ENCODE results near the gene AKAP12.

The AKAP12 gene

GRCh38 chr6:151239603-151240035, at the start of gene AKAP12:
TSS of gene AKAP12 (plus strand) at chr6:151239967. CDS start at chr6:151240563, 596 bp downstream.
- no peak for DNase-seq

DNA sequence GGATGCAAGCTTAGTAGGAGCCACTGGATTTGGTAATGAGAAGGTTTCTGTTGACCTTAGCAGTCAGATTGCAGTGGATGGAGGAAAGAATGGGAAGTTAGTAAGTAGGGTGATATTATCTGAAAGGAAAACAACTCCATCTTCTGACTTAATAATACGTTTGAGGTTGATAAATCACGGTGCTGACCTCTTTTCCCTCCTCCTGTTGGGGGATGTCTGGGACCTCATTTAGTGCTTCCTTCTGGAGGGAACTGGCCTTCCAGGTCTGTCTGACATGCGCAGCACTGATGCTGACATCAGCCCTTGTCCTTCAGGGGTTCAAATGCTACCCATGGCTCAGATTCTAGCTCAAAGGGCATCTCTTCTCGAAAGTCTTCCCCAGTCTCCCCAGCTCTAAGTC, 48.2 kb upstream of the AKAP12 start:
- no peak for DNase-seq

GRCh38 chr6:151196555-151196954, 43.2 kb upstream of the AKAP12 start:
- no peak for DNase-seq

DNA sequence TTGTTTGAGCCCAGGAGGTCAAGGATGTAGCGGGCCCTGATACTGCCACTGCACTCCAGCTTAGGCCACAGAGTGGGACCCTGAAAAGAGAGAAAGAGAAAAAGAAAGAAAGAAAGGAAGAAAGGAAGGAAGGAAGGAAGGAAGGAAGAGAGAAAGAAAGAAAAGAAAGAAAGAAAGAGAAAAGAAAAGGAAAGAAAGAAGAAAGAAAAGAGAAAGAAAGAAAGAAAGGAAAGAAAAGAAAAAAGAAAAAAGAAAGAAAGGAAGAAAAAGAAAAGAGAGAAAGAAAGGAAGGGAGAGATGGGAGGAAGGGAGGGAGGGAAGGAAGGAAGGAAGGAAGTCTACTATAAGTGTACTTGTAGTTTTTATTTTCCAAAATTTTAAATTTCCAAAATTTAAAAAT, 42.2 kb upstream of the AKAP12 start:
- no peak for DNase-seq

GRCh38 chr6:151199991-151200390, 39.8 kb upstream of the AKAP12 start:
- no peak for DNase-seq

GRCh38 chr6:151205721-151206600, 33.8 kb upstream of the AKAP12 start:
- no peak for DNase-seq

- DNase-seq: no peak
These were observed 32.1 kb upstream of the AKAP12 start for GRCh38 chr6:151207674-151208073.

DNA sequence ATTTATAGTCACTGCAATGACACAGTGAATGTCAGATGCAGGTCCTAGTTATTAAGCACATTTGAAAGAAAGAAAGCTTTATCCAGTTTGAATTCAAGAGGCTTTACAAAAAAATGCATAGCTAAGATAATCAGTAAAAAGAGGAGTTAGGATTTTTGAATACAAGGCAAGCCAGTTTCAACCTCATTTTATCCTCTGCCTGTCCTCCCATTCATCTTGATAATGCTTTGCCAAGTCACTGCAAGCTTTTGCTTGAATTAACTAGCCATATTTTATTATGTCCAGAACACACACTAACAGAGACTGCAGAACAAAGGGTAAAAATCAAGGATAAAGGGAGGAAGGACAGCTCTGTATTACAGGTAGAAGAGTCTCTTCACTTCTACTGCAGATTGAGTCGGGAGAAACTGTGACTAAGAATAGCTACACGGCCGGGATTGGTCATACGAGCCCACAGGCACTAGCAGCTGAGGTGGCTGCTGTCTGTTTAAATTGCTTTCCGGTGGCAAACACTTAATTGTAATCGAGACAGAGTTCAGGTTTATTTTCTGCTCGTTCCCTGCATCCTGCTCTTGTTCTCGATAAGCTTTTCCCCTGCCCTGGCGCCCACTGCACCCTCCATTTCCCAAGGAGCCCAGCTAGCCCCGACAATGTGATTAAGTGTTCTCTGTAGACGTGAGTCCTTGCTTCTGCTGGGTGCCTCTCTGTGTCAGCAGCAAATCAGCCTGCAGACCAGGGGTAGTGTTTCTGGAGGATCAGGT, 30.5 kb upstream of the AKAP12 start:
- no peak for DNase-seq

GRCh38 chr6:151211075-151211474, 28.7 kb upstream of the AKAP12 start:
- no peak for DNase-seq

DNA sequence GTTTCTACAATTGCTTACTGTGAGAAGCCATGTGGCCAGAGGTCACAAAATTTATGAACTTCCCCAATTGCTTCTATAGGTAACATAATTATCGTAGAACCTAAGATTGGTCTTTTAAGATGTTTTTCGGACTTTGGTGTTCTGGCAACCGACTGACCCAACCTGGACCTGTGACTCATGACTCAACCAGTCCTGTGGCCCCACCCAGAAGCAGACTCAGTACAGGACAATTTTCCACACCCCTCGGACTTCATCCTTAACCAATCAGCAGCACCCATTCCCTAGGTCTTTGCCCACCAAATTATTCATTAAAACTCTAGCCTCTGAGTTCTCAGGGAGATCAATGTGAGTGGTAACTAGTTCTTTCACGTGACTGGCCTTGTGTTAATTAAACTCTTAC, 26.4 kb upstream of the AKAP12 start:
- no peak for DNase-seq

GRCh38 chr6:151215999-151216398, 23.8 kb upstream of the AKAP12 start:
- no peak for DNase-seq

GRCh38 chr6:151216804-151217203, 23.0 kb upstream of the AKAP12 start:
- no peak for DNase-seq

GRCh38 chr6:151219192-151219591, 20.6 kb upstream of the AKAP12 start:
- DNase-seq: no peak

DNA sequence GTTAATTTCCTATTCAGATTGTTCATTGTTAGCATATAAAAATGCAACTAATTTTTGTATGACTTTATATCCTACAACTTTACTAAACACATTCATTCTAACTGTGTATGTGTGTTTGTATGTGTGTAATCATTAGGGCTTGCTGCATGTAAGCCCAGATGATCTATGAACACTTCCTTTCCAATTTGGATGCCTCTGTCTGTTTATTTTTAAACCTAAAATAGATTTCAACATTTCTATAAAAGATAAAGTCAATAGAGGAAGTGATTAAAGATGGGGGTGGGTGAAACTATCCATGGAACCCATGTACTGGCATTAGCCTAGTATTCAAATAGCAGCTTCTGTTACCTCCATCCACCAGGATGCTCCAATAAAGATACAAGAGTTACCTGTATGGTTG, 15.7 kb upstream of the AKAP12 start:
- DNase-seq: no peak

DNA sequence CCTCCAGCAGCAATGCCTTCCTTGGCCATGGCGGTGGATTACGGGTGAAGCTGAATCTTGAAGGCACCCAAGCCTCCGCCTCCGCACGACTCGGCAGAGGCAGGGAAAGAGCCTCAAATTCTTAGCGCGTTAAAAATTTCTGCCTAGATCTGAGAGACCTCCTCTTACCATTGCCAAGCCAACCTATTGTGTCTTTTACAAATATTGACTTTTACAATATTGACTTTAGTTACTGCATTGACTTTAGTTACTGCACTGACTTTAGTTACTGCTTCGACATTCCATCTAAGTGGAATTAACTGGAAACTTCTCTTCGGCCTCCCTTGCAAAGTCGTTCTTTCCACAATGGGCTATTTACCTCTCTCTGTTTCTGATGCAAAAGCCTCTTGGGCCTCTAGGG, 13.8 kb upstream of the AKAP12 start:
- DNase-seq: no peak

DNA sequence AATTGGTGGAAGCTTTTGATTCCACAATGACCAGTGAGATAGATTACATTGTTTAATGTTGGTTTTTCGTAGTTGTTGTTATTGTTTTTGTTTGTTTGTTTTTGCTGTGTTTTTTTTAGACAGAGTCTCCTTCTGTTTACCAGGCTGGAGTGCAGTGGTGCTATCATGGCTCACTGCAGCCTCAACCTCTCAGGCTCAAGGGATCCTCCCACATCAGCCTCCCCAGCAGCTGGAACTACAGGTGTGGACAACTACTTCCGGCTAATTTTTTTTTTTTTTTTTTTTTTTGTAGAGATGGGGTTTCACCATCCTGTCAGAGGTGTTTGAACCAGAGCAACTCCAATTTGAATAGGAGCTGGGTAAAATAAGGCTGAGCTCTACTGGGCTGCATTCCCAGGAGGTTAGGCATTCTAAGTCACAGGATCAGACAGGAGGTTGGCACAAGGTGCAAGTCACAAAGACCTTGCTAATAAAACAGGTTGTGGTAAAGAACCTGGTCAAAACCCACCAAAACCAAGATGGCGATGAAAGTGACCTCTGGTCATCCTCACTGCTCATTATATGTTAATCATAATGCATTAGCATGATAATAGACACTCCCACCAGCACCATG, 10.9 kb upstream of the AKAP12 start:
- DNase-seq: no peak

GRCh38 chr6:151229401-151230276, 10.1 kb upstream of the AKAP12 start:
- no peak for DNase-seq

DNA sequence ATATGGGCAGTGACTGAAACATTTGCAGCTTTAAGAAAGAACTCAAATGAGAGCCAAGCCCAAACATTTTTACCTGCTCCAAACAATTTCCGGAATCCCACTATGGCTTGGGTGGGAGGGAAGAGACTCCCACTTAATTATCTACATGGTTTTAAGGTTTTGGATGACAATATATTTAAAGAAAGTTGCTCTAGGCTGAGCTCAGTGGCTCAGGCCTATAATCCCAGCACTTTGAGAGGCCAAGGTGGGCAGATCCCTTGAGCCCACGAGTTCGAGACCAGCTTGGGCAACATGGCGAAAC, 9.5 kb upstream of the AKAP12 start:
- no peak for DNase-seq

DNA sequence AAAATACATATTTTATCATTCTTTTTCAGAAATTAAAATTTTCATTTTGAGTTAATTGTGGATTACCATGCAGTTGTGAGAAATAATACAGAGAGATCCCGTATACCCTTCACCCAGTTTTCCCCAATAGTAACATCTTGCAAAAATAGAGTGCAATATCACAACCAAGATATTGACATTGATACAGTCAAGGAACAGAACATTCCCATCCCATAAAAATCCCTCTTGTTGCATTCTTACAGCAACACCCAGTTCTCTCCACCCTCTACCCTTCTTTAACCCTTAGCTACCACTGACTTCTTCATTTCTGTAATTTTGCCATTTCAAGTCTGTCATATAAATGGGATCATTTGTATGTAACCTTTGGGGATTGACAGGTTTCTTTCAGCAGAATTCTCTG, 6.9 kb upstream of the AKAP12 start:
- DNase-seq: no peak

DNA sequence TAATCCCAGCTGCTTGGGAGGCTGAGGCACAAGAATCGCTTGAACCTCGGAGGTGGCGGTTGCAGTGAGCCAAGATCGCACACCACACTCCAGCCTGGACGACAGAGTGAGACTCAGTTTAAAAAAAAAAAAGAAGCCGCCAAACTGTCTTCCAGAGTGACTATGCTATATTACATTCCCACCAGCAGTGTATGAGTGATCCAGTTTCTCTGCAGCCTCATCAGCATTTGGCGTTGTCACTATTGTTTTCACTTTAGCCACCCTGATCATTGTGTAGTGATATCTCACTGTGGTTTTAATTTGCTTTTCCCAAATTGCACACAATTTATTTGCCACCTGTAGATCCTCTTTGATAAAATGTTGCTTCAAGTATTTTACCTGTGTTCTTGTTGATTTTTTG, 6.0 kb upstream of the AKAP12 start:
- DNase-seq: no peak

DNA sequence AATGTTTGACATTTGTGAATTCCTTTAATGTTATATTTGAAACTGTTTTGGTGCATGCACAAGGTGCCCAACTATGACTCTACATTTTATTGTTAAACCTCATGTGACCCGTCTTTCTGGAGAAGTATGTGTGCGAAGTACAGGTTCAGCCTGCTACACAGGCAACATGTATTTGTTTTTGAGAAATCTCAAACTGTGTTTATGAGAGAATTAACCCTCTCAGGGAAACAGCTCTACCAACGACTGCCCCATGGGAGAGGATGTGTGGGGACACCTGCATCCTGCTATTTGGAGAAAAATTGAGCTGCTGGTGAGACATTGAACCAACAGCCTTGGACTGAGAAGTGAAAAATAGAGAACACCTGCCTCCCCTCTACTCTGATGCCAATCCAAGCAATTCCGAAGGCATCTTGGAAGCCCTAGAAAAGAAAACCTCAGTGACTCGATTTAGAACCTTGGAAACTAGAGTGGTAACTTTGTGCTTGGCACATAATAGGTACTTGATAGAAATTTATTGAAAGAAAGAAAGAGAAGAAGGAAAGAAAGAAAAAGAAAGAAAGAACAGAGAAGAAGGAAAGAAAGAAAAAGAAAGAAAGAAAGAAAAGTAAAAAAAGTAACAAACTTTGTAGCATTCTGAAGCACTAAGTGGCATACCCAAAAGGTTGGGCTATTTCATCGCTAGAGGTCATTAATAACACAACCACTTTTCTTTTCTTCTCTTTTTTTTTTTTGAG, 2.9 kb upstream of the AKAP12 start:
- no peak for DNase-seq

DNA sequence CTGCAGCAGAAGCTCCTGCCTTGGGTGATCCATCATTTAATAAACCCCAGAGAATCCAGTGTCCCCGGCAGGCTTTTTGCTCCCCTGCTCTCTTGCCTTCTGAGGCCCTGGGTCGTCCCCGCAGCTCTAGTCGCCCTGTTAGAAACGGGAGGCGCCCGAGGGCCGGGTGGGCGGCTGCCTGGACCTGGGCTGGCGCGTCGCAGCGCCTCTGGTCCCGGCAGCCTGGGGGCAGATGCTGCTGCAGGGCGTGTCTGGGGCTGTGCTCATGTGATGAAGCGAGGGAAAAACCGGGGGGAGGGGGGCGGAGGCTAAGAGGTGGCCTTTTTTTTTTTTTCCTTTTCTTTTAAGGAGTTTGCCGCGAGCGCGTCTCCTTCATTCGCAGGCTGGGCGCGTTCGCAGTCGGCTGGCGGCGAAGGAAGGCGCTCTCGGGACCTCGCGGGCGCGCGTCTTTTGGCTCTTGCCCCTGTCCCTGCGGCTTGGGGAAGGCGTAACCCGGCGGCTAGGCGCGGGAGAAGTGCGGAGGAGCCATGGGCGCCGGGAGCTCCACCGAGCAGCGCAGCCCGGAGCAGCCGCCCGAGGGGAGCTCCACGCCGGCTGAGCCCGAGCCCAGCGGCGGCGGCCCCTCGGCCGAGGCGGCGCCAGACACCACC, 394 bp downstream of the AKAP12 start:
- no peak for DNase-seq

Data from CD4-positive, alpha-beta T cell treated with Interleukin-4 for 1 hour (primary cell).